Activated T-cell treated with anti-CD3 and anti-CD28 coated beads, Interleukin-2, amount 50 U/mL, for 4 hours (primary cell): ENCODE results near the gene DPF1. TPM values are rescaled to one million over a fixed set of nuclear protein-coding genes. Genes with fewer than 3 reads are reported as not detected.

ENCODE experiments used
- ATAC-seq, 2 donors: fragments of 200-7000 bp; cut with Tn5 transposase; one replicate each; pipeline ENCODE4 v1.10.0; 2021
- DNase-seq: peaks from one replicate; pipeline ENCODE4 v3.0.0-alpha.2; 2020
- H3K27me3 Mint-ChIP-seq: one replicate; pipeline ENCODE4 v1.8.0; 2021; ENCODE audit warnings: low read depth, mixed read lengths
- H3K36me3 Mint-ChIP-seq: one replicate; pipeline ENCODE4 v1.8.0; 2022; ENCODE audit warnings: mixed read lengths; ENCODE audit not compliant: insufficient read depth
- H3K4me1 Mint-ChIP-seq: one replicate; pipeline ENCODE4 v1.8.0; 2021; ENCODE audit warnings: low read depth, mixed read lengths
- H3K4me3 Mint-ChIP-seq: one replicate; pipeline ENCODE4 v1.8.0; 2021; ENCODE audit warnings: mild to moderate bottlenecking, moderate library complexity, mixed read lengths
- H3K9me3 Mint-ChIP-seq: one replicate; pipeline ENCODE4 v1.8.0; 2021; ENCODE audit warnings: mixed read lengths
- total RNA-seq, 3 donors: library from RNA; stranded (reverse); gene quantifications; one replicate each; pipeline ENCODE4 v1.2.1, GENCODE V29; 2021

The DPF1 gene
- total RNA-seq, 3 donors from 2014 or later = 0.40 to 0.45 (median 0.43) TPM

DNA sequence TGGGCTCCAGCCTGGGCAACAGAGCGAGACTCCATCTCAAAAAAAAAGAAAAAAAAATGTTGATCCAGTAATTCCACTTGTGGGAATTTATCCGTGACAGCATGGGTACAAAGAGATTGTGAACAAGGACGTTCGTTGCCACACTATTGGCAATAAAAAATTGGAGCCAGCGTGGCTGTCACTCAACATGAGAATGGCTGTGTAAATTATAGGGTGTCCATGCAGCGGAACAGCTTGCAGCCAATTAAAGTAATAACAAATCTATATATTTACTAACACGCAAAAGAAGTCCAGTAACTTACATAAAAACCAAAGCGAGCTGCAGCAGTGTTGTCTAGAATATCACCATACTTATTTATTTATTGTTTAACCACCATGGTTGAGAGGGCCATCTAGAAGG, 19.3 kb downstream of the DPF1 start:
- Mint-ChIP-seq H3K9me3 (no peaks in the 10 kb centered on the region), H3K4me1 (peaks cover under 1% of the 10 kb centered on the region), H3K4me3 (no peak overlapping the region), H3K27me3 (peaks cover 13% of the 10 kb centered on the region), H3K36me3 (peaks cover 16% of the 10 kb centered on the region)
- no peak for DNase-seq
- ATAC-seq = no peak

DNA sequence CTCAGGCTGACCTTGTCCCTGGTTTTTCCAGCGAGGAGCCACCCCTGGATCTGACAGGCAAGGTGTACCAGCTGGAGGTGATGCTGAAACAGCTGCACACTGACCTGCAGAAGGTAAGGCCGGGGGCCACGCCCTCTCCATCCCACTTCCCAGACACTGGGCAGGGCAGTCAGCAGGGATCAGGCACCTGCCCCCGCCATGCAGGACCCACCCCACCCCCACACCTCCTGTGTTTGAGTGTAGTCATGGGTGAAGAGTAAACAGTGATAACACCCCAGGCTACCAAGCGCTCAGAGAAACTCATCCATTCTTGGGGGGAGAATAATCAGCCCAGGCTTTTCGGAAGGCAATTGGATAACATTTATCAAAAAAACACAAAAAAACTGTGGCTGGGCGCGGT, 19.9 kb downstream of the DPF1 start:
- no peaks in the 10 kb centered on the region for H3K9me3 Mint-ChIP-seq
- H3K27me3 Mint-ChIP-seq = peaks cover 8% of the 10 kb centered on the region
- peaks cover 16% of the 10 kb centered on the region for H3K36me3 Mint-ChIP-seq
- H3K4me1 Mint-ChIP-seq = no peaks in the 10 kb centered on the region
- ATAC-seq = no peak
- no peak overlapping the region for H3K4me3 Mint-ChIP-seq
- DNase-seq = no peak

DNA sequence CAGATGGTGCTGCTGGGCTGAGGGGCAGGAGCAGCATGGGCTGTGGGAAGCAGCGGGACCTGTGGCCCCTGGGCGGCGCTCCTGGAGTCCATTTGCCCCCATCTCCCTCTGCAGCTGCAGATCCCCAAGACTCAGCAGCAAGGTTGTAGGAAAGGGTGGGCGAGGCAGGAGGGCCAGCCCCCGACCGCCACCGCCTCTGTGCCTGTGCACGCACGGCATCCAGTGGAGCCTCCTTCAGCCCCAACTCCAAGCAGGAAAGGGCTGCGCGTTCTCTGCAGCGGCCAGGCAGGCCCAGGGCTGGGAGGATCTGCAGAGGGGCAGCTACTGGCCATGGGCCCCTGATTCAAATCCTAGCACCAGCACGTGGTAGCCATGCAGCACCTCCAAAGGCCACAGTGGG, 20.8 kb downstream of the DPF1 start:
- Mint-ChIP-seq H3K36me3 (peaks cover 15% of the 10 kb centered on the region), H3K4me1 (no peaks in the 10 kb centered on the region), H3K9me3 (no peaks in the 10 kb centered on the region), H3K27me3 (peaks cover under 1% of the 10 kb centered on the region), H3K4me3 (no peak overlapping the region)
- ATAC-seq (no peak), DNase-seq (no peak)

DNA sequence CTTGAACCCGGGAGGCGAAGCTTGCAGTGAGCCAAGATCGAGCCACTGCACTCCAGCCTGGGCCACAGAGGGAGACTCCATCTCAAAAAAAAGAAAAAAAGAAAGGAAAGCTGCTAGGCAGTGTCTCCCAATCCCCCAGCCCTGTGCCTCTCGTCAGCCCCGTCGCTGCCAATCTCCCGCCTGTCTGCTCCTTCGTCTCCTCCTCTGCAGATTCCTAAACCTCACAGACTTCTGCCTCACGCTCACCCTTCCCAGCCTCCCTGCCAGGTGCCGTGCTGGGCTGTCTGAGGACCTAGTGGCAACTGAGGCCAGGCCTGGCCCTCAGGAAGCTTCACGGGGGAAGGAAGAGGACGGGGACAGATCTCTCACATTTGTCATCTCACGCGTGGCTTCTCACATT, 21.5 kb downstream of the DPF1 start:
- DNase-seq (no peak), ATAC-seq (no peak)
- no peak overlapping the region for H3K4me3 Mint-ChIP-seq
- no peaks in the 10 kb centered on the region for H3K9me3 Mint-ChIP-seq
- H3K27me3 Mint-ChIP-seq = no peaks in the 10 kb centered on the region
- H3K4me1 Mint-ChIP-seq = no peaks in the 10 kb centered on the region
- H3K36me3 Mint-ChIP-seq = peaks cover 15% of the 10 kb centered on the region

DNA sequence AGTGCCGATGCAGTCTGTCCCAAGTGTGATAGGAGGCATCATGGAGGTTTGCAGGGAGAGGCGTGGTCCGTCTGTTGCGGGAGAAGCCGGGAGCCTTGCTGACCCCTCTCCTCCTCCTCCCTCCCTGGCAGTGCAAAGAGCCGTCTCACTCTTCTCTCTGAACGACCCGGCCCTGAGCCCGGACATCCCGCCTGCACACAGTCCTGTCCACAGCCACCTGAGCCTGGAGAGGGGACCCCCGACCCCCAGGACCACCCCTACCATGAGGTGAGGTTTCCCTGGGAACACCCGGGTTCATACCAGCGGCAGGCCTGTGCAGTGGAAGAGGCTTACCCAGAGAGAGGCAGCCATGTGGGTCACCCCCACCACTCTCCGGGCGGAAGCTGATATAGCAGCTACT, 22.3 kb downstream of the DPF1 start:
- no peaks in the 10 kb centered on the region for H3K4me1 Mint-ChIP-seq
- no peaks in the 10 kb centered on the region for H3K27me3 Mint-ChIP-seq
- no peak for ATAC-seq
- peaks cover 13% of the 10 kb centered on the region for H3K36me3 Mint-ChIP-seq
- H3K4me3 Mint-ChIP-seq = no peak overlapping the region
- no peak for DNase-seq
- H3K9me3 Mint-ChIP-seq = no peaks in the 10 kb centered on the region

DNA sequence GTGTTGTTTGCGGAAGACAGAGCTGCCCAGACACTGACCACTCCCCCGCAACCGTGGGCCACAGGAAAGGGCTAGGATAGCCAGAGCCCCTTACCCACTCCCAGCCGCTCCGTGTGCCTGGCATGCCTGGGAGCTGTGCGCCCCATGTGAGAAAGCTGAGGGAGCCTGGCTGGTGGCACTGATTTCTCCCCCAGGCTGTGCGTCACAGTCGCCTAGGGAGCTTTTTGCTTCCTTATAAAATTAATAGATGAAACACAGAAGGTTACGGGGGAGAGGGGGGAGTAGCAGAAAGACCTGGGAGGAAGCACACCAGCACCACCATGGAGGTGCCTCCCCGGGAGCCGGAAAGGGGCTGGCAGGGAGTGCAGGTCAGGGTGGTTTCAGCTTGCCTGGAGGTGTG, 24.7 kb downstream of the DPF1 start:
- Mint-ChIP-seq H3K27me3 (no peaks in the 10 kb centered on the region), H3K9me3 (no peaks in the 10 kb centered on the region), H3K4me3 (no peak overlapping the region), H3K36me3 (peaks cover 21% of the 10 kb centered on the region), H3K4me1 (no peaks in the 10 kb centered on the region)
- DNase-seq (no peak), ATAC-seq (no peak)

DNA sequence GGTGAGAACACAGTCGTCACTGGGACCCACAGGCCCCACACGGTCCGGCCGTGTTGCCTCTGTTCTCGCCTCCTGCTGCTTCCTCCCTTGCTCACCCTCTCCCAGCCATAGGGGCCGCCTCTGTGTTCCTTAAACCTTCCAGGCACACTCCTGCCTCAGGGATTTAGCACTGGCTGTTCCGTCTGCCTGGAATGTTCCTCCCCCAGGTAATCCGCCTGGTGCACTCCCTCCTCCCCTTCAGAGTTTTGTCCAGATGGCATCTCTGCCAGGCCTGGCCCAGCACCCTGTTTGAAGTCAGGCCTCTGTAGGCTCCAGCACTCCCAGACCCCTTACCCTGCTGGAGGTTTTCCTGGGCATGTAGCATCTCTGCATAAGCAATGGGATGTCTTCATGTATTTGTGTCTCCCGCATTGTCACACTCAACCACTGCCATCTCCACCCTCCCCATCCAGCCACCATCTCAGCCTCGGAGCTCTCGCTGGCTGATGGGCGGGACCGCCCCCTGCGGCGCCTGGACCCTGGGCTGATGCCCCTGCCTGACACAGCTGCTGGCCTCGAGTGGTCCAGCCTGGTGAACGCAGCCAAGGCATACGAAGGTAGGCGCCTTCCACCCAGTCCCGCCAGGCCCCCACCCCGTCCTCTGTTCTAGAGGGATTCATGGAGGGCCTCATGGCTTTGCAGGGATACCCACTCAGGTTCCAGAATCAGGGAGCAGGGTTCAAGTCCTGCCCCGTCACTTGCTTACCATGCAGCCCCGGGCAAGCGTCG, 25.9 kb downstream of the DPF1 start:
- H3K4me3 Mint-ChIP-seq = no peak overlapping the region
- no peaks in the 10 kb centered on the region for H3K4me1 Mint-ChIP-seq
- peaks cover 21% of the 10 kb centered on the region for H3K36me3 Mint-ChIP-seq
- no peaks in the 10 kb centered on the region for H3K27me3 Mint-ChIP-seq
- ATAC-seq = no peak
- H3K9me3 Mint-ChIP-seq = no peaks in the 10 kb centered on the region
- no peak for DNase-seq

DNA sequence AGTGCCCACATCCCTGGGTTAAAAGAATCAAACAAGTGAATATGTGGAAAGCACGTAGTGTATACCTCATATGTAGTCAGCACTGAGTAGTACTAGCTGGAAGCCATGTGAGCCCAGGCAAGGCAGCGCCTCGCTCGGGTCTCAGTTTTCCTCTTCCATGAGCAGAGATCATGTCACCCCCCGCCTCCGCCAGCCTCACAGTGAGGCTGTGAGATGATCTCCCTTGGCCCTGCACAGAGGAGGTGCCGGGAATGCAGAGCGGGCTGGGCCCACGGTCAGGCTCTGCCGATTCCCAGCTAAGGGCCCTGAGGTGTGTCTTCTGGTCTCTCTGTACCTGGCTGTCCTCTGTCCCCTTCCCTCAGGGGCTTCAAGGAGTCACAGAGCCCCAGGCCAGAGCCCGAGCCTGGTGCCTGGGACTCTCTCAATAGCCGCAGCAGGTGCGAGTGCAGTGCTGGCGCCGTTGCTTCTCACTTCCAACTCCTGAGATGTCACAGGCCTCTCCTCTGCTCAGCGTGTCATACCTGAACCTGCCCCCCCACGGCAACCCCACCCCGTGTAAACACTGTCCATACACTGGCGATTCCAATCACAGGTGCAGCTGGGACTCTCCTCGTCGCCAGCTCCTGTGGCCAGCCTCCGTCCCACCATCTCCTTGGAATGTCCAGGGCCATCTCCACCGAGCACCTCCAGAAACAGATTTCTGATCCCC, 26.9 kb downstream of the DPF1 start:
- no peak for ATAC-seq
- H3K36me3 Mint-ChIP-seq = peaks cover 17% of the 10 kb centered on the region
- H3K9me3 Mint-ChIP-seq = no peaks in the 10 kb centered on the region
- no peak for DNase-seq
- no peak overlapping the region for H3K4me3 Mint-ChIP-seq
- H3K4me1 Mint-ChIP-seq = no peaks in the 10 kb centered on the region
- no peaks in the 10 kb centered on the region for H3K27me3 Mint-ChIP-seq

DNA sequence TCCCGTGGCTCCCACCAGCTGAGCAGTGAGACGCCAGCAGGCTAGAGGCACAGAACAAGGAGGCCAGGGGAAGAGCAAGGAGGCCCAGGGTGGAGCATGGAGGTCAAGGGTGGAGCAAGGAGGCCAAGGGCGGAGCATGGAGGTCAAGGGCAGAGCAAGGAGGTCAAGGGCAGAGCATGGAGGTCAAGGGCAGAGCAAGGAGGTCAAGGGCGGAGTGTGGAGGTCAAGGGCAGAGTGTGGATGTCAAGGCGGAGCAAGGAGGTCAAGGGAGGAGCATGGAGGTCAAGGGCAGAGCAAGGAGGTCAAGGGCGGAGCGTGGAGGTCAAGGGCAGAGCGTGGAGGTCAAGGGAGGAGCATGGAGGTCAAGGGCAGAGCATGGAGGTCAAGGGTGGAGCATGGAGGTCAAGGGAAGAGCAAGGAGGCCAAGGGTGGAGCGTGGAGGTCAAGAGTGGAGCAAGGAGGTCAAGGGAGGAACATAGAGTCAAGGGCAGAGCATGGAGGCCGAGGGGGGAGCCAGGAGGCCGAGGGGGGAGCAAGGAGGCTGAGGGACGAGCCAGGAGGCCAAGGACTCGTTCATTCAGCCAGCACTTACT, 27.7 kb downstream of the DPF1 start:
- Mint-ChIP-seq H3K36me3 (peaks cover 16% of the 10 kb centered on the region), H3K9me3 (no peaks in the 10 kb centered on the region), H3K4me1 (no peaks in the 10 kb centered on the region), H3K27me3 (no peaks in the 10 kb centered on the region), H3K4me3 (no peak overlapping the region)
- DNase-seq = no peak
- no peak for ATAC-seq

DNA sequence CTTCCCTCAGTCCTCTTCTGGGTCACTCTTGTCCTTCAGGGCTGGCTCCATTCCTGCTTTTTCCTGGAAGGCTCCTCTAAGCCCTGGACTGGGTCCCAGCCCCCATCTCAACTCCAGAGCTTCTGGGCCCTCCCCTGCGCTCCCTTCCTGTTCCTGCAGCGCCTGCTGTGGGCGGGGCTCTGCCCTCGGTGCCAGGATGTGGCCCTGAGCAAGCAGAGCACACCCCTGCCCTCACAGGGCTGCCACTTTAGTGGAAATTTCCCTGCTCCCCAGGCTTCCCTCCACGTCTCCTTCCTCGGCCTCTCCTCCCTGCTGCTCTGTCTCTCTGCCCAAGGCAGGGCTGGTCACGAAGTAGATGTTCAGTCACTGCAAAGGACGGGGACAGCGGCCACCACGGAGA, 28.8 kb downstream of the DPF1 start:
- no peak overlapping the region for H3K4me3 Mint-ChIP-seq
- no peaks in the 10 kb centered on the region for H3K9me3 Mint-ChIP-seq
- no peak for ATAC-seq
- H3K36me3 Mint-ChIP-seq = peaks cover 17% of the 10 kb centered on the region
- no peak for DNase-seq
- H3K27me3 Mint-ChIP-seq = no peaks in the 10 kb centered on the region
- H3K4me1 Mint-ChIP-seq = no peaks in the 10 kb centered on the region

DNA sequence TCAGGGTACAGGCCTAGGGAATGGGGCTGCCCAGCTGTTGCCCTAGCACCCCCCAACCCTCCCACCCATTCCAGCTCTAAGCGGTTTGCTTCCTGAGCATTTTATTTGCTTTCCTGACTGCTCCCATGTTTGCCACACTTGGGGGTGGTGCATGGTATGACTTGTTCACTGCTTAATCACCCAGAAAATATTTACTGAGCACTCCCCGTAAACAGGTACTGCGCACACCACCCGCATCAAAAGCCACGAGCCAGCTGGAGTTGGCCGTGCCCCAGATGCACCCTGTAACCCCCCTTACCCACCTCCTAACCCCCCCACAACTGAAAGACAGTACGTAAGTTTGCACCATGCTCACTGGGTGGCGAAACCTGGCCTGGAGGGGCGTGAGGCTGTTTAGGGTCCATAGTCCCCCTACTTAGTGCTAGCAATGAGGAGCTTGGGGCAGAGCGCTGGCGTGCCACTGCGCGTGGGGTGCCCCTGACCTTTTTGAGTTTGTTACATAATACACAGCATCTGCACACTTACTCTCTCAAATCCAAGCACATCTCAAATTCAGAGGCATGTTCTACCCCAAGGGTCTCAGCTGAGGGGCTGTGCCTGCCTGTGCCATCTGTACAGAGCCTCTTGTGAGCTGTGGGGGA, 29.8 kb downstream of the DPF1 start:
- Mint-ChIP-seq H3K4me3 (no peak overlapping the region), H3K36me3 (peaks cover 20% of the 10 kb centered on the region), H3K9me3 (no peaks in the 10 kb centered on the region), H3K4me1 (peaks cover 2% of the 10 kb centered on the region), H3K27me3 (no peaks in the 10 kb centered on the region)
- ATAC-seq = no peak
- no peak for DNase-seq

DNA sequence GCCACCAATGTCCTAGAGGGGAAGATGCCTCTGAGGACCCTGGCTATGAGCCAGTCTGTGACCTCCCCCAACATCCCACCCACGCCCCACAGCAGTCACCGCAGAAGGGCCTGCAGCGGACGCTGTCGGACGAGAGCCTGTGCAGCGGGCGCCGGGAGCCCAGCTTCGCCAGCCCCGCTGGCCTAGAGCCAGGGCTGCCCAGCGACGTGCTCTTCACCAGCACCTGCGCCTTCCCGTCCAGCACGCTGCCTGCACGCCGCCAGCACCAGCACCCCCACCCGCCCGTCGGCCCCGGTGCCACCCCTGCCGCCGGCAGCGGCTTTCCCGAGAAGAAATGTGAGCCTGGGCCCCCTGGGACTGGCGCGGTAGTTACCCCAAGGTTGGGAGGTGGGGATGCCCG, 30.6 kb downstream of the DPF1 start:
- Mint-ChIP-seq H3K4me1 (peaks cover 2% of the 10 kb centered on the region), H3K27me3 (no peaks in the 10 kb centered on the region), H3K36me3 (peaks cover 22% of the 10 kb centered on the region), H3K9me3 (no peaks in the 10 kb centered on the region), H3K4me3 (no peak overlapping the region)
- ATAC-seq (no peak), DNase-seq (no peak)

DNA sequence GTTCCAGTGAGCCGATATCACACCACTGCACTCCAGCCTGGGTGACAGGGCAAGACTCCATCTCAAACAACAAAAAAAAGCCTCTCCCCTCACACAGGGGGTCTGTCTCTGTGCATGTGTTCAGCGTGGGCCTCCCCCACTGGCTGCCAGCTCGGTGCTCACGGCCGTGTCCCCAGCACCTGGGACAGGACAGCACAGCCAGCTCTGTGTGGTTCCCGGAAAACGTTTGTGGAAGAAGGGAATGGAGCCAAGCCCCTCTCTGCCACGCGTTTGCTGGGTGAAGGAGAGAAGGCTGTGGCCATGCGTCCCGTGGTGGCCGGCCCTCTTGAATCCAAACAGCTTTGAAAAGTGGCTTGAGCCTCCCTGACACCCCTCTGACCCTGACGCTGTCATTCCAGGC, 32.3 kb downstream of the DPF1 start:
- Mint-ChIP-seq H3K9me3 (no peaks in the 10 kb centered on the region), H3K27me3 (no peaks in the 10 kb centered on the region), H3K4me3 (no peak overlapping the region), H3K4me1 (peaks cover 2% of the 10 kb centered on the region), H3K36me3 (peaks cover 22% of the 10 kb centered on the region)
- ATAC-seq = no peak
- DNase-seq = no peak

DNA sequence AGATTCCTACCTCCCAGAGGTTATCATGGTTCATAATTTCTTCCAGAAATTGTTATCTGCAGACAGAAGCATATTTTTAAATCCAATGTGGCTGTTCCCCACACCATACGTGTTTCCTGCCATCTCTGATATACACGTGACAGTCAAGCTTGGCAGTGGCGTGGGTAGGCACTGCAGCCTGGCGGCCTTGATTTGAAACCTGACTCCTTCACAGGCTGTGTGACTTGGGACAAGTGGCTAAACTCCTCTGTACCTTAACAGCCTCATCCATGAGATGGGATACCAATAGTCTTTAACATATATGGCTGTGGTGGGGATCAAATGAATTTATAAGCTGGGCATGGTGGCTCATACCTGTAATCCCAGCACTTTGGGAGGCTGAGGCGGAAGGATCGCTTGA, 33.2 kb downstream of the DPF1 start:
- Mint-ChIP-seq H3K27me3 (no peaks in the 10 kb centered on the region), H3K9me3 (no peaks in the 10 kb centered on the region), H3K4me1 (peaks cover 2% of the 10 kb centered on the region), H3K36me3 (peaks cover 22% of the 10 kb centered on the region), H3K4me3 (no peak overlapping the region)
- DNase-seq (no peak), ATAC-seq (no peak)
